Psoas muscle (tissue), 8 donors: ENCODE measurements around the gene COL4A2. TPM values are rescaled to one million over a fixed set of nuclear protein-coding genes. Genes with fewer than 3 reads are reported as not detected.
"Not testable (repeated sequence)": the region's sequence is repeated elsewhere in the genome, so short reads cannot be mapped to it uniquely, and the experiment has no call there.

ENCODE experiments used
- ATAC-seq, 4 donors: fragments of 200-7000 bp; cut with Tn5 transposase; one replicate each; pipeline ENCODE4 v1.9.1; 2020; ENCODE audit warnings: moderate library complexity in 3 of 4, mild to moderate bottlenecking in 2 of 4
- DNase-seq, 2 donors: peaks; one replicate each; pipeline ENCODE4 v3.0.0-alpha.2; 2020
- H3K27ac ChIP-seq: fragments of 200-600 bp; one replicate; pipeline ENCODE4 v1.8.0; 2022
- H3K27me3 ChIP-seq, 3 donors: fragments of 200-600 bp in 1 of 3; one replicate each; pipeline versions ENCODE4 v1.6.1 to v1.8.0; 2013 to 2022; ENCODE audit warnings: low read length in 2 of 3, mild to moderate bottlenecking in 2 of 3, moderate library complexity in 1 of 3; ENCODE audit not compliant: insufficient read depth in 3 of 3
- H3K36me3 ChIP-seq, 2 donors: fragments of 200-600 bp in 1 of 2; one replicate each; pipeline versions ENCODE4 v1.6.1 to v1.8.0; 2013 to 2022; ENCODE audit warnings: low read depth in 1 of 2, mild to moderate bottlenecking in 1 of 2, moderate library complexity in 1 of 2; ENCODE audit not compliant: insufficient read depth in 1 of 2
- H3K4me1 ChIP-seq: fragments of 200-600 bp; one replicate; pipeline ENCODE4 v1.8.0; 2022
- H3K4me3 ChIP-seq: fragments of 200-600 bp; one replicate; pipeline ENCODE4 v1.8.0; 2022; ENCODE audit warnings: mild to moderate bottlenecking
- H3K9me3 ChIP-seq: fragments of 200-600 bp; one replicate; pipeline ENCODE4 v1.8.0; 2022
- WGBS, 3 donors: extraction: QIAGEN DNeasy Blood & Tissue Kit; methylation state at CpG; one replicate each; pipeline versions ENCODE4 v1.1.6 to v1.1.7; 2013; 5-methylcytosine and 5-hydroxymethylcytosine counted together
- intact Hi-C, 2 donors: fragments of 100-400 bp; cut with DNase I; formaldehyde crosslinking; loops; one replicate each; pipeline versions ENCODE4 v1.11.0 to v1.14.2; 2022
- polyA plus RNA-seq, 3 donors: library from polyadenylated mRNA; stranded (reverse); fragments of 200-250 nt; gene quantifications; one replicate each; pipeline ENCODE4 v1.2.3, GENCODE V29; 2013
- total RNA-seq, 4 donors: library from RNA; stranded (reverse); fragmentation: NEBNext Ultra II Directional in 2 of 4; extraction: Animal tissue kit (Norgen Biotek cat#: 25700) in 2 of 4; gene quantifications; one replicate each; pipeline versions ENCODE4 v1.2.1 to v1.2.4, GENCODE V29; 2021 to 2023
- TF ChIP-seq, protein P1 (sequence below): fragments of 200-600 bp; IDR thresholded peaks from one replicate; pipeline ENCODE4 v1.8.0; 2022; ENCODE audit warnings: antibody characterized with exemption
- donor health status: healthy with polysubstance abuse.
- donor health status: DM: no; HTN: no; CAD: no; lungs with moderate emphysema.
- donor health status: Bipolar disorder and iron deficiency.
- donor health status: healthy.
- donor health status: DM: yes; HTN: yes; CAD: no.
- donor health status: DM: no; HTN: no; CAD: no.
- donor health status: DM: no; HTN: no; CAD: no.
- donor health status: DM: yes; HTN: yes; CAD: no.

Gene COL4A2
- total and polyA plus RNA-seq, 7 donors, result 25.8 to 84.5 (median 57.8) TPM

DNA sequence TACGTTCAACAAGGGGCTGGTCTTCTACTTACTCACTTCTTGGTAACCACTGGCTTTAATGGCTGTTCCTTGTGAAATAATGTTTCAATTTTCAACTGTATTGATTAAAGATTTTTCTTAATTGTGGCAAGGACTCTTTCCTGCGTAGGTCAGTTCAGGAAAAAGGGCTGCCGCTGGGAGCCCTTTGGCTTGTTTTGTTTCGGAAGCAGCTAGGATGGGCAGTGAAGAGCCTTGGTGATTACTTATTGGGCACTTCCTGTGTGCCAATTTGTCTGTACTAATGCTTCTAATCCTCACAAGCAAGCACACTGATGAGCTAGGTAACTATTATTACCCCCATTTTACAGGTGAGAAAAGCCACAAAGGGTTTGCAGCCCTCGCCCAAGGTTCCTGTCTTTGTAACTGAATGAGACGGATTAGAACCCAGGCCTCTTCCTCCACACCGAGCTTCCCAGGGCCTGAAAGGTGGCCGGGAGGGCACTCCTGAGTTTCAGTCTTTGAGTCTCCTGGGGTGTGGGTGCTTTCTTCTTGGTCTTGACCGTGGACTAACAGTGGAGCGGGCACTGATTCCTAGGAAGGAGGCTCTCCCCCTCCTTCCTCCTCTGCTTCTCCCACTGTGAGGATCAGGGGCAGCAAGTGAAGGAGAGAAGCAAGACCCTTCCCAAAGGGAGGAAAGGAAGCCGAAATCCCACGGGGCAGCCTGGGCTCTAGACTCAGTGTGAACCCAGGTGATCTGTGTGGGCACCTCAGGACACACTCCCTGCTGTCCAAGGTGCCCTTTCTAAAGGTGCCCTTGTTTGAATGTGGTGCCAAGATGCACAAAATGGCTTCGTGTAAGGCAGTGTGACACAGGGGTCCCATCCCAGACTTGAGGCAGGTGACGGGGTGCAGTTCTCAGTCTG lies 3.7 kb downstream of the COL4A2 start:
- TF ChIP-seq, protein P1, sequence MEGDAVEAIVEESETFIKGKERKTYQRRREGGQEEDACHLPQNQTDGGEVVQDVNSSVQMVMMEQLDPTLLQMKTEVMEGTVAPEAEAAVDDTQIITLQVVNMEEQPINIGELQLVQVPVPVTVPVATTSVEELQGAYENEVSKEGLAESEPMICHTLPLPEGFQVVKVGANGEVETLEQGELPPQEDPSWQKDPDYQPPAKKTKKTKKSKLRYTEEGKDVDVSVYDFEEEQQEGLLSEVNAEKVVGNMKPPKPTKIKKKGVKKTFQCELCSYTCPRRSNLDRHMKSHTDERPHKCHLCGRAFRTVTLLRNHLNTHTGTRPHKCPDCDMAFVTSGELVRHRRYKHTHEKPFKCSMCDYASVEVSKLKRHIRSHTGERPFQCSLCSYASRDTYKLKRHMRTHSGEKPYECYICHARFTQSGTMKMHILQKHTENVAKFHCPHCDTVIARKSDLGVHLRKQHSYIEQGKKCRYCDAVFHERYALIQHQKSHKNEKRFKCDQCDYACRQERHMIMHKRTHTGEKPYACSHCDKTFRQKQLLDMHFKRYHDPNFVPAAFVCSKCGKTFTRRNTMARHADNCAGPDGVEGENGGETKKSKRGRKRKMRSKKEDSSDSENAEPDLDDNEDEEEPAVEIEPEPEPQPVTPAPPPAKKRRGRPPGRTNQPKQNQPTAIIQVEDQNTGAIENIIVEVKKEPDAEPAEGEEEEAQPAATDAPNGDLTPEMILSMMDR, result no peak
- Histone ChIP-seq H3K4me1 (peaks cover 7% of the 10 kb centered on the region), H3K27ac (peak overlapping the region; percentile 36), H3K4me3 (peak overlapping the region; percentile 77), H3K27me3 (peaks cover 0 to 71% (median 13%) of the 10 kb centered on the region in 3 donors), H3K9me3 (no peaks in the 10 kb centered on the region), H3K36me3 (no peaks in the 10 kb centered on the region)
- WGBS, 3 donors, result 72 to 75% (median 75%) methylated on average over 13 to 14 of the region's 14 CpGs
- ATAC-seq (no peak), DNase-seq (no peak)
- intact Hi-C loops, result no loop called here

DNA sequence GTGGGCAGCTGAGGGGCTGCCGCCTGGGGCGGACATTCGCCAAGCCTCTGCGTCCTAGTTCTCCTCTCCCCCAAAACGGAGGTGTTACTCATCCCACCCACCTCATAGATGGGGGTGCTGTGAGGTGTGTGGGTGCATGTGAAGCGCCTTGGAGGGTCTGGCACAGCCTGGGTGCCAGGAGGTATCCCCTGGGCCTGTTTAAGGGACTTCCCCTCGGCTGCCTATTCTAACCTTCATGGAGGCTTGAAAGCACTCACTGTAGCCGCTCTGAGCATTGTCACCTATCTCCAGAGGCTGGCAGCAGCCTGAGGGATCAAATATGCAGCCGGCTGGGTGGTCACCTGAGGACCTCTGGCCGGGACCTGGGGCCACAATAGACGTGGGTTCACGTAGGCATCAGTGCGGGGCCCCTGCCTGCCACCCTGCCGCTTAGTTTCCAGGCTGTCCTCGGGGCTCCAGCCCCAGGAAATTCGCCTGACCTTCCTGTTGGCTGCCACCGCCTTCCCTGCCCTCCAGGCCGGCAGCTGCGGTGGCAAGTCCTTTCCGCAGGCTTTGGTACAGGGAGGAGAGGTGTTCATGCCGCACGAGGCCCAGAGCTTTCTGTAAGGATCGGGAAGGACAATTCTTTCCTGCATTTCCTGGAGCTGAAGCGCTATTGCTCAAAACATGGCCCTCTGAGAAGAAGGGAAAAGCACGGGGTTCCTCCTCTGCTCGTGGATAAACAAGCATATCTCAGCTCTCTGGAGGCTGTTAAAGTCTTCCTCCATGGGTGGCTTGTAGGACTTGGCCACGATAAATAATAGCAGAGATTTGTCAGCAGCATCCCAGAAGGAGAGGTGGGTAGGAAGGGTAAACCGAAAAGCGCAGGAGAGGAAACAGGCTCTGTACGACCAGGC lies 4.6 kb downstream of the COL4A2 start:
- H3K27ac ChIP-seq, result peak overlapping the region; percentile 36
- TF ChIP-seq, protein P1, result no peak
- intact Hi-C loops, result no loop called here
- ATAC-seq (no peak), DNase-seq (no peak)
- peaks cover 0 to 2% of the 10 kb centered on the region in 2 donors for H3K36me3 ChIP-seq
- peaks cover 7% of the 10 kb centered on the region for H3K4me1 ChIP-seq
- H3K27me3 ChIP-seq, result peaks cover 0 to 62% (median 8%) of the 10 kb centered on the region in 3 donors
- H3K9me3 ChIP-seq, result no peaks in the 10 kb centered on the region
- WGBS, 3 donors, result 47 to 54% (median 51%) methylated on average over 30 of the region's 30 CpGs
- peak overlapping the region; percentile 77 for H3K4me3 ChIP-seq

DNA sequence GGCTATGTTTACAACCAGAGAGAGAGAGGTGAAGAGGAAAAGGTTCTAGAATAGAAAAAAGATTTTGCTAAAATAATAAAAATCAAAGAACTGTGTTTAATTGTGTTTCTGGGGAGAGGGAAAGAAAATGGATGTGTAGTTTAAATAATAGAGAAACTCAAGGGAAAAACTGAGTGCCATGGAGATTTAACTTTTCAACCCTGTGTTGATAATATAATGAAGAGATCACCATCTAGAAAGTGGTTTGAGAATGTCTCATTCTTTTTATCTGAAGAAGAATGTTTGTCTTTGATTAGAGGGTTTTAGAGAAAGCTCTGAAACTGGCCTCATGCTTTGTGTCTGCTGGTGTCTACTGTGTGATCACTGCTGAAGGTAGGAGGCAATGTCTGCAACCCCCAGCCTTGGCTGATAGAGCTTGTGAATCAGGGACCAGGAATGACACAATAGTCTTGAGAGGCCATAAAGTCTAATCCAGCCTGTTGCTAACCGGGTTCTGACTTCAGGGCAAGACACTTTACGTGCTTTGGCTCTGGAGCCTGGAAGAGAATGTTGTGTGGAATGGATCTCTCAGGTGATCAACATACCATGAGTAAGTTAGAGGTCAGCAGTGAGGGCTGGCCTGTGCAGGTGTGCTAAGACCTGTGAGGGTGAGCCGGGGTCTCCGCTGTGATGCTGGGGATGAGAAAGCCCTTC lies 5.4 kb downstream of the COL4A2 start:
- Histone ChIP-seq H3K4me1 (peaks cover 7% of the 10 kb centered on the region), H3K27me3 (peaks cover 0 to 54% (median 4%) of the 10 kb centered on the region in 3 donors), H3K27ac (peak overlapping the region; percentile 30), H3K4me3 (peak overlapping the region; percentile 77), H3K36me3 (peaks cover 0 to 5% of the 10 kb centered on the region in 2 donors), H3K9me3 (no peaks in the 10 kb centered on the region)
- TF ChIP-seq, protein P1, result no peak
- ATAC-seq (peak in 1 of 4 donors; percentile 32), DNase-seq (no peak)
- 70 to 77% (median 73%) methylated on average over 4 of the region's 4 CpGs for WGBS, 3 donors
- intact Hi-C loops, result no loop called here

DNA sequence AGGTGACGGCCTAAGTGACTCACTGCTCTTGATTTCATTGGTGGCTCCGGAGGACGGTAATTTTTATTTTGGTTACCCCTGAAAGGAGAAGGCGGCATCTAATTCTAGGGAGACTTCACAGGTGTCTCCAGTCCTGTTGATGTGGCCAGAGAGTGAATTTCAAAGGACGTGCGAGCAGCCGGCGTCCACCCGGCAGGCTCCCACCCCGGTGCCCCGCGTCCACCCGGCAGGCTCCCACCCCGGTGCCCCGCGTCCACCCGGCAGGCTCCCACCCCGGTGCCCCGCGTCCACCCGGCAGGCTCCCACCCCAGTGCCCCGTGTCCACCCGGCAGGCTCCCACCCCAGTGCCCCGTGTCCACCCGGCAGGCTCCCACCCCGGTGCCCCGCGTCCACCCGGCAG lies 6.2 kb downstream of the COL4A2 start:
- H3K36me3 ChIP-seq, DNase-seq, H3K4me1 ChIP-seq, intact Hi-C loops, ATAC-seq, H3K9me3 ChIP-seq, H3K27ac ChIP-seq: not testable (repeated sequence)
- peaks cover 0 to 47% (median 4%) of the 10 kb centered on the region in 3 donors for H3K27me3 ChIP-seq
- 75 to 85% (median 78%) methylated on average over 20 to 22 of the region's 29 CpGs for WGBS, 3 donors
- H3K4me3 ChIP-seq, result peak overlapping the region; percentile 77

DNA sequence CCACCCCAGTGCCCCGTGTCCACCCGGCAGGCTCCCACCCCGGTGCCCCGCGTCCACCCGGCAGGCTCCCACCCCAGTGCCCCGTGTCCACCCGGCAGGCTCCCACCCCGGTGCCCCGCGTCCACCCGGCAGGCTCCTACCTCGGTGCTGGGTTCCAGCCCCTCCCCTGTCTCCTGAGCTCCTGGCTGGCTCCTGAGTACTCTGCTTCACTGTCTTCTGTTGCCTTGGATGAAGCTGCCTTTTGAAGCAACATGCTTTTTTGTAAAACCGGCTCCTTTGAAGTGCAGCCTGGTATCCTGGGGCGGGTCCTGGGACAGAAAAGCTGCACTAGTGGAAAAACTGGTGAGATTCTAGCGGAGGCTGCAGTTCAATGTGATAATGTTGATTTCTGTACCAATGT lies 6.6 kb downstream of the COL4A2 start:
- H3K36me3 ChIP-seq, H3K4me1 ChIP-seq, intact Hi-C loops, ATAC-seq, H3K27ac ChIP-seq, DNase-seq, H3K9me3 ChIP-seq: not testable (repeated sequence)
- Histone ChIP-seq H3K4me3 (peak overlapping the region; percentile 18), H3K27me3 (peaks cover 0 to 42% (median 4%) of the 10 kb centered on the region in 3 donors)
- WGBS, 3 donors, result 47 to 61% (median 58%) methylated on average over 8 to 10 of the region's 16 CpGs
